ENCODE measurements around the gene BICD1.

GRCh38 chr12:32366714-32367113 lies 260.1 kb downstream of the BICD1 start:
- no peak for TF ChIP-seq POLR2A (IDR thresholded peaks at IDR 0.05; ENCODE audit: low read length)
- TF ChIP-seq GATA1 (IDR thresholded peaks at IDR 0.05; ENCODE audit: low read depth, low read length), result no peak

Data from erythroblast (primary cell).